ENCODE measurements around the gene RPL28.

The RPL28 gene

DNA sequence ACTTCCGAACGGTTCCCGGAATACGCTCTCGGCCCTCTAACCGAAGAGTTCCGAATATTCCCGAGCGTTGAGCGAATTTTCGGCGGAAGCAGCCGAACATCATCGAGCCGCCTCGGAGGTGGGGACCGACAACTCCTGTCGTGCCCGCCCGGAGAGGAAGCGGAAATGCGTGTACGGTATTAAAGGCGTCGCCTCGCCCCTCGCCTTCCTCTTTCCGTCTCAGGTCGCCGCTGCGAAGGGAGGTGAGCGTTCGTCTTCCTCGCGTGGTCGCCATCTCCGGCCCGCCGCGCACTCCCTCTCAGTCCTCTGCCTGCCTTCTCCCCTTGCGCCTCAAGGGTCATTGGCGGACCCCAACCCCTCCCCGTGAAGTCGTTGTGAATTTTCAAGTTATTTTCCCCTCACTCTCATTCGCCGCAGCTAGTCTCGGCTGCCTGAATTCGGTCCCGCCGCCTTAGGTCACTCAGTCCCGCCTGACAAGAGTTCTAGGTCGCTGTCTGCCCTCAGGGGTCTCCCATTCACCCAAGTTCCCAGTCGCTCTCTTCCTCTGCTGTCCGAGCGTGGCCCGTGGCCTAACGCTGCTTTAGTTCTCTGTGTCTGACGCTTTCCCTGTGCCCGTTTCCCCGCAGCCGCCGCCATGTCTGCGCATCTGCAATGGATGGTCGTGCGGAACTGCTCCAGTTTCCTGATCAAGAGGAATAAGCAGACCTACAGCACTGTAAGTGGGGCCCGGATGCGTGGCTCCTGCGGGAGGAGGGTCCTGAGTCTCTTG lies at the start of gene RPL28:
Gene RPL28, plus strand, starts transcription at position 209 of the 769 bp plus-strand sequence. Its CDS starts 426 bp downstream, at position 635.
- peak; percentile 97 for DNase-seq

DNA sequence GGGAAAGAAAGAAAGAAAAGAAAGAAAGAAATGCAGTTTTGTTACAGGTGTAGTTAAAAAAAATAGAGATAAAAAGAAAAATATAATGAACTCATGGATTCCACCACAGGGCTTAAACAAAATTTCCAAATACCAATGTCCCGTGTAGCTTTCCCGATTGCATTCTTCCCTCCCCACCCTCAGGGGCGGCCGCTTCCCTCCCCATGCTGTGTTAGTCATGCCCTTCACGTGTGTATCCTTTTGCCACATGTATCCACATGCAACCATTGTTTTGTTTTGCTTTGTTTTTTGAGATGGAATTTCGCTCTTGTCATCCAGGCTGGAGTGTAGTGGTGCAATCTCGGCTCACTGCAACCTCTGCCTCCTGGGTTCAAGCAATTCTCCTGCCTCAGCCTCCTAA lies 49.6 kb upstream of the RPL28 start:
- no peak for DNase-seq

DNA sequence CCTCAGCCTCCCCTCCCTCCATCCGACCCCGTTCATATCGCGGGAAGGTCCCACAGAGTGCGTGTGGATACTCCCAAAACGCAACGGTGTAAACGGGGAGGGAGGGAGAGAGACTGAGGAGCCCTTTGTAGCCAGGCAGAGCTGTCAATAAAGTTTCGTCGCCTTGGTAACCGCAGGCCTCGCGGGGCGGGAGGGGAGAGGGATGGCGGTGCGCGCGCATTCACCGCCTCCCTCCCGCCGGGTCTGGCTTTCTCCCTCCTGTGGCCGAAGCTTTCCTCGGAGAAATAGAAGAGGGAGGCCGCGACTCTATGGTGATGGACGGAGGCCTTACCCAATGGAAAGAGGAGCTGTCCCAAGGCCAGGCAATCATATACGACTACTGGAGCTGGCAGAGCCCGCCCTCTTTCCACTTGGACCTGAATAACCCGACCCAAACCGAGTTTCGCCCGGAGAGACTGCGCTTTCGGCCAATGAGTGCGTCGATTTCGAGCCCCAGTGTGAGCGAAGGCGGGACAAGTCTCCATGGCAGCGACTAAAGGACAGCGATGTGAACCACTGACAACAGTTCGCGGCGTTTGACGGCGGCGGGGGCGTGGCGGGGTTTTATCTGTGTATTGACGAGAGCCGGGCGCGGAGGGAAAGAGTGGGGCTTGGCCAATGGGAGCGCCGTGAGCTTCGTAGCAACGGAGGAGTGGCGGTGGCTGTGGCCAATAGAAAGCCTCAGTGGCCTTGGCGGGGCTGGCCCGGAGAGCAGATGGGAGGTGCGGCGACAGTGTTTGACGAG lies 46.4 kb upstream of the RPL28 start, which contains the start of gene KMT5C:
Gene KMT5C, plus strand, starts transcription at position 772 of the 784 bp plus-strand sequence. CDS start 2,061 bp downstream, outside the sequence.
- DNase-seq = peak; percentile 100

DNA sequence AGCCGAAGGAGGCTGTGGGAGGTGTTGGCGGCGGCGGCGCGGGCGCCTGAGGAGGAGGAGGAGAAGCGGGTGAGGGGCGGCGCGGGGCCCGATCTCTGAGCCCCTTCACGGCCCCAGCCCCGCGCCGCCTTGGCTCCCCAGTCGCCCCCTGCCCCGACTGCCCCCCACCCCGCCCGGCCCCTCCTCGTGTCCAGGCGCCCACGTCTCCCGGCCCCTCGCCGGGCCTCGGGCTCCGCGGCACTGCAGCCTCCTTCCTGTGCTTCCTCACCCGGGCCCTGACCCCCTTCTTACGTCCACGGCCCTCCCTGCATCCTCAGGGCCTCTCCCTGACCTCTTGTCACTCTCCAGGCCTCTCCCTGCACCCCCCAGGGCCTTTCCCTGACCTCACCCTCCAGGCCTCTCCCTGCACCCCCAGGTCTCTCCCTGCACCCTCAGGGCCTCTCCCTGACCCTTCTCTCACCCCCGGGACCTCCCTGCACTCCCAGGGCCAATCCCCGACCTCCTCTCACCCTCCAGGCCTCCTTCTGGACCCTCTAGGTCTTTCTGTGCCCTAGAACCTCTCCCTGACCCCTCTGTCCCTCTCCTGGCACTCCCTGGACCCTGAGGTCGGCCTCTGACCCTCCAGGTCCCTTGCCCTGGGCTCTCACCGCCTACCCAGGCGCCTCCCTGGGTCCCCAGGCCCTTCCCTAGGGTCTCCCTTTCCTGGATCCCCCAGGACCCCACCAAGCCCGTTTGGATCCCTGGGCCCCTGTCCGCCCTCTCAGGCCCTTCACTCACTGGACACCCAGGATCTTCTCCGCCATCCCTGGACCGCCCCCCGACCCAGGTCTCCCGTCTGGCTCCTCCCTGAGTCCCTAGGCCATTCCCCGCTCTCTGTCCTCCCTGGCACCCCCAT lies 45.6 kb upstream of the RPL28 start:
- no peak for DNase-seq

DNA sequence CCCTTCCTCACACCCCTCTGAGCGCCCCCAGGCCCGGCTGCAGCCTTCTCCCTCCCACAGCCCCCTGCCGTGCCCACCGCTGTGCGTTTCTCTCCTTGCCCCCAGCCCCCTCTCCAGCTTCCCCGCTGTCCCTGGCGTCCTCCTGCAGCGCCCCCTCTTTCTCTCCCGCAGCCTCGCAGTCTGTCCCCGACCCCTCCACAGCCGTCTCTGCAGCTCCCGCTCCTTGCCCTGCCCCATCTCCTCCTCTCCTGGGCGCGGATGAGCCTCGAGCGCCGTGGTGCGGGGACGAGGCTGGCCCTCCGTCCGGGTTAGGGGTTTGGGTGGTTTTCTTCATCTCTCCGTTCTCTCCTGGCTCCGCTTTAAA lies 45.0 kb upstream of the RPL28 start:
- no peak for DNase-seq

DNA sequence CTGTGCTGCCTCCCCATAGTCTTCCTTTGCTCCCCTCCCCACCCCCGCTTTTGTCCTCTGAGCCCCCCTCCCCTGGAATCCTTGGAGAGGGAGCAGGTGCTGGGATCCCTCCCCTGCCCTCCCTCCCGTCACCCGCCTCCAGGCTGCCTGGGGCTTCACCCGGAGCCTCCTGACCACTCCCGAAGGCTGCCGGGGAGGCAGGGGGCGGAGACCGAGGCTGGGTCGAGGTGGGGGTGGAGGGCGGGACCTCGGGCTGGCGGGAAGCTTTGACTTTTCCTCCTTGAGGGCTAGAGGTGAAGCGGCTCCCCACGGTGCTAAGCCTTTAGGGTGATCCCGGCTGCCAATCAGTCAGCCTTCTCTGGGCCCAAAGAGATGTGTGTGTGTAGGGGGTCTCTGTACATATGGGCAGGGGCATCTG lies 44.6 kb upstream of the RPL28 start:
- DNase-seq = peak; percentile 15

DNA sequence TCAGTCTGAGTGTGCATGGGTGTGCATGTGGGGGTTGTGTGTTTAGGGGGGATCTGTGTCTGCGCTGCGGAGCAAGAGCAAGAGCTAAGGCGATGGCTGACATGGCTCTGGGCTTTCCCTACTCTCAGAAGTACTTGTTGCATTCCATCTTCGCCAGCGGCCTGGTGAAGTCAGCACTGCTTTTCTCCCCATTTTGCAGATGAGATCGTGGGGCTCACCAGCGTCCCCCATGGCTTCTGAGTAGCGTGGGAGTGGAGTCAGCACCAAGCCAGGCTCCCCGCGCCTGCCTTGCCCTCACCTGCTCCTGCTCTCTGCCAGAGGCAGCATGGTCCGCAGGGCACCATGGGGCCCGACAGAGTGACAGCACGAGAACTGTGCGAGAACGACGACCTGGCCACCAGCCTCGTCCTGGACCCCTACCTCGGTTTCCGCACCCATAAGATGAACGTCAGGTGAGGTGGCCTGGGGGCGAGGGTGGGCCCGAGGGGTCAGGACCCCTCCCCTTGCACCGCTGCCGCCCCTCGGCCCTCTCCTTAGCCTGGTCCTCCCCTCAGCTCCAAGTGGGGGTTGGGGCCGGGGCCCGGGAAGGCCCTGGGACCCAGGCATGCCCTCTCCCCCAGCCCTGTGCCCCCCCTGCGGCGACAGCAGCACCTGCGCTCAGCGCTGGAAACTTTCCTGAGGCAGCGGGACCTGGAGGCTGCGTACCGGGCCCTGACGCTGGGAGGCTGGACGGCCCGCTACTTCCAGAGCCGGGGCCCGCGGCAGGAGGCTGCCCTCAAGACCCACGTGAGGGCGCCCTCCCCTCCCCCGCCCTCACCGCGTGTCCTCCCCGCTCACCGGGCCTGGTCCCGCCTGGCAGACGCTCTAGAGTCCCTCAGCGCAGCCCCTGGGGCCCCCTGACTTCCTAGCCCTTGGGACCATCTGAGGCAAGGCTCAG lies 43.9 kb upstream of the RPL28 start:
- no peak for DNase-seq

DNA sequence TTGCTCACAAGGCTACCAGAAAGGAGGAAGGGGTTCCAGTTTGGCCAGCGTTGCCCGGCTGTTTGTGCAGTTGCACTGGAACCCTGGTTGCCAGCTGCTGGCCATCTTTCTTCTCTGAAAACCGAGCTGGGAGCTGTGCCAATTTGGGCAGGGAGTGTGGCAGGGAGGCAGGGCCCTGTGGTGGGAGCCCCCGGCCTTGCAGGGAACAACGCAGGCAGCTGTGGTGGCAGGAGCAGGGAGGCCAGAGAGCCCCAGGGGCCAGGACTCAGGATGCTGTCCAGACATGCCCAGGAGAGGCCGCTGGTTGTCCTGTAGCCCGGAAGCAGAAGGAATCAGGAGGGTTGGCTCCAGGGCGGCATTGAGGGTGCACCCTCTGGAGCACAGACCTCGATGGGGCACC lies 41.3 kb upstream of the RPL28 start:
- DNase-seq = no peak

DNA sequence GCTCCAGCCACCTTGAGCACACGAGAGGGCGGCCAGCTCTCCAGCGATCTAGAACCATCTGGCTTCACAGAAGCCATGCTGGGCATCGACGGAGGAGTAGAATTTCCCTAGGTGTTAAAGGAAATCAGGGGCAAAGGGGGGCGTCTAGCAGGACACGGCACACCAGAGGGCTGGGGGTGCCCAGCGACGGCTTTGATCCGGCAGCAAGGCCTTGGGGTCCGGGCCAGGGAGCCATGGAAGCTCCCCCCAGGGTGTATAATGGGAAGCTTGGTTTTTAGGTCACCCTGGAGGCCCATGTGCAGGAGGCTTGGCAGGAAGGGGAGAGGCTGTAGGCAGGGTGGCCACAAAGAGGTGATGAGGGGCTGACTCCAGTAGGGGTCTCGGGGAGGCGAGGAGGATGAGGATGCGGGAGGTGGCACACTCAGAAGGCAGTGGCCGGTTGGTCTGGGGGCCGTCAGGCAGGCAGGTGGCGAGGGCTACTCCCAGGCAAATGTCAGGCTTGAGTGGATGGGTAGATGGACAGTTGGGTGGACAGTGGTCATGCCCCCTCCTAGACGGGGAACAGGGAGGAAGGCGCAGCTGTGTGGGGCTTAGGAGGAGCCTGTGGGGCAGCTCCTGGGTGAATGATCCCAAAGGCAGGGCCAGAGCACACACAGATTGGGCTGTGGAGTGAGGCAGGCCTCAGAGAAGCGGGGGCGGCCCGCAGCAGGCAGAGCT lies 40.5 kb upstream of the RPL28 start:
- DNase-seq = no peak

DNA sequence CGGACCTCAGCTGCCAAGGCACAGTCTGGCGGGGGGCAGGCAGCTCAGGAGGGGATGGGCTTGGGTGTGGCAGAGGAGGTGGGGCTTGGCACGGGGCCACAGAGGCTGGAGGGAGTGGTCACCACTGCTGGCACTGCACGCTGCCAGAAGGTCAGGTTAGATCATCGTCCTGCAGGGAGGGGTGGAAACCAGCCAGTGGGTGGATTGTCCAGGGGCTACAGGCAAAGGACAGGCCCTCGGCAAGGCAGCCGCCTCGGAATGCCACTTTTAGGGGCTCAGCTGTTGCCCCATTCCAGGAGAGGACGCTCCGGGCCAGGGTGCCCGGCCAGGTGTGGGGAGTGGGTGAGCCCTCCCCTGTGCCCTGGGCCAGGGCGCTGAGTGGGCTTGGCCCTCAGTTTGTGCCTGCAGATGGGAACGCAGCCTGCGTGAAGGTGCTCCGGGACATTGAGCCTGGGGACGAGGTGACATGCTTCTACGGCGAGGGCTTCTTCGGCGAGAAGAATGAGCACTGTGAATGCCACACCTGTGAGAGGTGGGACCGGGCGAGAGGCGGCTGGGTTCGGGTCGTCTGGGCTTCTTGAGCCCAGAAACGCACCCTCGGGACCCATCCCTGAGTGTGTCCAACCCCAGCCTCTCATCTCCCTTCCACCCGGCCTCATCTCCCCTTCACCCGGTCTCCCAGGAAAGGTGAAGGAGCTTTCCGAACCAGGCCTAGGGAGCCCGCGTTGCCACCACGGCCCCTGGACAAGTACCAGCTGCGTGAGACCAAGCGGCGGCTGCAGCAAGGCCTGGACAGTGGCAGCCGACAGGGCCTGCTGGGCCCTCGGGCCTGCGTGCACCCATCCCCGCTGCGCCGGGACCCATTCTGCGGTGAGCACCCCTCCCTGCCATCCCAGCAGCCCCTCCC lies 39.7 kb upstream of the RPL28 start:
- DNase-seq = no peak

DNA sequence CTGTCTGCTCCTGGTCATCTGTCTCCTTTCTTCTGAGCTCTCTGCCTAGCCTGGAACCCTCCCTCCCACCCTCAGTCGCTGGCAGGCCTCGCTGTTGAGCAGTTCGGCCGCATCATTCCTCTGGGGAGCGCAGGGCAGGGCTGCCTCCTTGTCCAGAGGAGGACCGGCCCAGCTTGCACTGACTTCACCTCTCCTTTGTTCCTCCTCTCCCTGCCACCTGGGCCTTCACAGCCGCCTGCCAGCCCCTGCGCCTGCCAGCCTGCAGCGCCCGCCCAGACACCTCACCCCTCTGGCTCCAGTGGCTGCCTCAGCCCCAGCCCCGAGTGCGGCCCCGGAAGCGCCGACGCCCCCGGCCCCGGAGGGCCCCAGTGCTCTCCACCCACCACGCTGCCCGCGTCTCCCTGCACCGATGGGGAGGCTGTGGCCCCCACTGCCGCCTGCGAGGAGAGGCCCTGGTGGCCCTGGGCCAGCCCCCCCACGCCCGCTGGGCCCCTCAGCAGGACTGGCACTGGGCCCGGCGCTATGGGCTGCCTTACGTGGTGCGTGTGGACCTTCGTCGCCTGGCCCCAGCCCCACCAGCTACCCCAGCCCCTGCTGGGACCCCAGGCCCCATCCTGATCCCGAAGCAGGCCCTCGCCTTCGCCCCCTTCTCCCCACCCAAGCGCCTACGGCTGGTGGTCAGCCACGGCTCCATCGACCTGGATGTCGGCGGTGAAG lies 38.8 kb upstream of the RPL28 start:
- no peak for DNase-seq

DNA sequence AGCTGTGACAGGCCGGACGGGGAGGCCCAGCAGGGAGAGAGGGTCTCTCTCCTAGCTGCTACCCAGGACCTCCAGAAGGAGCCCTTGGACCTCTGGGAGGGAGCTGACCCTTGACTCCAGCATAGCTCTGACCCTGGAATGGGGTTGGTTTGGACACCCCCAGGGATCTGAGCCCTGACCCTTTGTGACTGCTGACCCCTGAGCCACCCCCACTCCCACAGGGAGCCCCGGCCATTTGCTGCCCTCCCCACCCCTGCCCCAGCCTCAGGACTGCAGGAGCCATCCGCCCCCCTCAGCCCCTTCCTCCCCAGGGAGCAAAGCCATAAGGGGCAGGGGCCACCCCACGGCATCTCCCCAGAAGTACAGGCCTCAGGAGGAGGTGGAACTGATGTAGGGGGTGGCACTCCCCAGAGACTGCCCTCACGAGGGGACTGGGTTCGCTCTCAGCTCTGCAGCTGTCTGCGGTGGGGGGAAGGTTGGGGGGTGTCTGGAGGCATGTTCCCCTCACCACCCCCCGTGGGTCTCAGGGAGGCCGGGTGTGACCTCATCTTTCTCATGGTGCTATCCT lies 38.2 kb upstream of the RPL28 start:
- no peak for DNase-seq

DNA sequence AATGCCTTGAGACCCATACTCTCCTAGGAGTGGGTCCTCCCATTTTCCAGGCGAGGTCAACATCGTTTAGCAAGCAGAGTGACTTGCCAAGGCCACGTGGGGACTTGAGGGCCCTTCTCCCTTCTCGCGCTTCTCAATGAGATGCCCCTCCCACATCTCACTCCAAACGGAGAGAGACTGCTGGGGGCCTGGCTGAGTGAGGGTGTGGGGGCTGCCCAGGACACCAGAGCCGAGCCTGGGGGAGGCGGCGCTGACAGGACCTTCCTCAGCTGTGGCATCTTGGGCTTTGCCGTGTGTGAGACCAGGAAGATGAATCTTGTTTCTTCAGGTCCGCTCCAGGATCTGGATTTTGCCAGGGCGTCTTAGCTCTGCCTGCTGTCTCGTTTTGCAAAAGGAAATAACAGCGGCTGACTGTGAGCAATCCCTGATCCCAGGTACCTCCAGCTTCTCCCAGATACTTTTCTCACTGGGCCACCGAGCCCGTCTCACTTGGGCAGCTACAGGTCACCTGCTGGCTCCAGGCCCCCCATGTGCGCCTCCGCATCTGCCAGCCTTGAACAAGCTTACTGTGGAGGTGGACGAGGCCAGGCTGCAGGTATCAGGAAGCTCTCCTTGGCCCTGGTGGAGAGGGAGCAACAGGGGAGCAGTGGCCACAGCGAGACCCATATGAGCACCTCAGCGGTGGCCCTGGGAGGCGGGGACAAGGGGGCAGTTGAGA lies 37.3 kb upstream of the RPL28 start:
- no peak for DNase-seq

DNA sequence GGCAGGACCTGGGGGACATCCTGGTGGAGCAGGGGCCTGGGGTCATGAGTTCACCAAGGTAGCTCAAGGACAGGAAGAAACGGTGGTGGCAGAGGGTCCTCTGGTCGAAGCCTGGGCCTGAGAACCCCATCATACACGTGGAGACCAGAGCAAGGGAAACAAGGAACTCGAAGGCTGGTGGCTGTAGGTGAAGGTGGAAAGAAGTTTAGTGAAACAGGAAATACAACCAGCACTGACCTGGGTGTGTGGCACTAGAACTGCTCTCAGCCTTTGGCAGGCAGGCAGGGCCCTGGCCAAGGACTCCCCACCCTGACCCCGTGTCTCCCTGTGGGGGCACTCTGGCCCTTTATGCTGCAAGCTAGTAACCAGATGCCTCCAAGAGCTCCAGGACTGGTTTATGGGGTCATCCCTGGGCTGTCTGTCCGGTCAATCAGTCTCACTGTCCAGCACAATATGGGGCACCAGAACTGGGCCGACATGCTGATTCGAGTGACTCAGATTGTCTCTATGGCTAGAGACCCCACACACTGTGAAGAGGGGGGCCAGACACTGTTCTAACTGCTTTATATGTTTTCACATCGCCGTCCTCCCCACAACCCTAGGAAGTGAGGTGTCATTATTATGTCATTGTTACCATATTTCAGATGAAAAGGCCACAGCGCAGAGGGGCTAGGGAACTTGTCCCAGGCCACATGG lies 35.0 kb upstream of the RPL28 start:
- no peak for DNase-seq

DNA sequence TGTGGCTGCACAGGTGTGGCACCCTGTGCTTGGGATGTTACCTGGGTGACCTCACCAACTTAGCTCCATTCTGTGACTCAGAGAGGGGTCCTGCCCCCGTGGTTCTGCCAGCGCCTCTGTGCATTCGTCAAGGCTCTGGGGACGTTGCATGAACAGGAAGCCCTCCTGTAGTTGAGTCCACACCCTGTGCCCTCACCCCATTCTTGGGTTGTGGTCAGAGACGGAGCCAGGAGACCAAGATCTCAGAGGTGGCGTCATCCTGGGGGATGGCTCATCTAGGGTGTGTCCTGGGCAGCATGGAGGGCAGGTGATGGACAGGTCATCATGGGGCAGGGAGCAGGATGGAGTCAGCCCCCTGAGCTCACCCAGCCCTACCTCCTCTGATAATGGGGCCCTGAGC lies 33.7 kb upstream of the RPL28 start:
- no peak for DNase-seq

DNA sequence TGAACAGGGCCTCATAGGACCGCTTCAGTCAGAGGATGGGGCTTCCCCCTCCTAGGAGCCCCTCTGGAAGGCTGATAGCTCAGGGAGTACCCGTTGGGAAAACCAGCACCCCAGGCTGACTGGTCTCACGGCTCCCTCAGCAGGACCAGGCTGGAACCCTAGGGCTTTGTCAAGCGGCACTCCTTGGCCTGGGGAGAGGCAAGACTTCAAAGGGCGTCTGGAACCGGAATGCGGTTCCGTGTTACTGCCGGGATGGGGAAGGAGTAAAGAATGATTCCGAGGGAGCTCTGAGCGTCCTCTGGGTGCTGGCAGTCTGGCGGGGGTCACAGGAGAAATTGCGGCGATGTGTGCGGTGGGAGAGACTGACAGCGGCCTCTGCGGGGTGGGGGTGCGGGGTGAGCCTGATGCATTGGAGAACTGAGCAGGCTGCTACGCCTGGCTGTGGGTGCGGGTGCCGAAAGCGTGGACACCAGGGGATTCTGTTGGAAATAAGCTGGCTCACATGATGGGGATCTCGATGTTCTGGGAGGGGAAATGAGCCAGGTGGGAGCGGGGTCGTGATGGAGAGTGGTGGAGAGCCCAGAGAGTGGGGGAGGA lies 33.1 kb upstream of the RPL28 start:
- no peak for DNase-seq

DNA sequence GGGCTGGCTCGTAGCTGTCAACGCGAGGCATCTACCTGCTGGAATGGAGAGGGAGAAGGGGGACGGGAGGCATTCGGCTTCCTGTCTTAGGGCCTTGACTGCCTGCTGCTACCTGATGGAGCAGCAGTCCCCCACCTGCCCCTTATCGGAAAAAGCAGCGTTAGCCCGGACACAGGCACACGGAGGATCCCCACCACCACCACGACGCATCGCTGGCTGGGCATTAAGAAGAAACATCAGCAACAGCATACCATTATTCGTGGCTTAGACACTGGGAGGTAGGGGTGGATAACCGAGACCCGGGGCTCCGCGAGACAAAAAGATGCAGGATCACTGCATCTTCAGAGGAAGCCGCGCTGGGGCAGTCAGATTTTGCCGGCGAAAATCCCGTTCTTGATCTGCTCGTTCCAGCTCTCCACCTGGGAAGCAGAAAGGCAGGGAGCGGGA lies 32.4 kb upstream of the RPL28 start:
- DNase-seq = no peak

Data from activated effector memory CD4-positive, alpha-beta T cell treated with Interleukin-2 at 50 U/mL for 16 hours (primary cell).